Brain pericyte (primary cell): ENCODE results near the gene EPSTI1.
A peak's percentile ranks its signal among the peaks of the same experiment; 100 is the strongest.

Experiments
- DNase-seq: peaks from one replicate; pipeline ENCODE4 v3.0.0-alpha.2; 2012; ENCODE audit warnings: low read depth, low spot score

Gene EPSTI1

DNA sequence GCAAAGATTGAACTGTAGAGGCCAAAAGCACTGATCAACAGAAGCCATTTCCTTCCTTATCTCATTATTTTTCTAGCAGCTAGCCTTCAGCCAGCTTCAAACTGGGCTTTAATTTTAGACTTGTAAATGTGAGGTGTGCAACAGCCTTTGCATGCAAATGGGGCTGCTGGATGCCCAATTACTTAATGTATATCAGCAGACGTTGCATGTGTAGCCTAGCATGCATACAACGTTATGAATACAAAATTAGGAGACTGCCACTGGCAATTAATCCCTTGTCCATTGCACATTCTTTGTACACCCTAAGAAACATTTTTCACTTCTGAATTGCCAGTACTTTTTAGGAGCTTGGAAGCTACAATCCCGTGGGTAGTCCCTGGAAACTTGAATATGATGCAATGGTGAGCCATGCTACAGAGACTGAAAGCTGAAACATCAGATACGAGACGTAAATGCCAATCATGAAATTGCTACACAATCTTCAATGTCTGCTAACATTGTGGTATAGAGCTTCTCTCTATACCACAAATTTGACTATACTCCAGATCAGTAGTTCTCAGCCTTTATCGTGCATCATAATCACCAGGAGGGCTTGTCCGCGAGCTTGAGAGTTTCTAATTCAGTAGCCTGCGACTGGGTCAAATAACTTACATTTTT lies 20.2 kb downstream of the EPSTI1 start:
- DNase-seq: no peak

DNA sequence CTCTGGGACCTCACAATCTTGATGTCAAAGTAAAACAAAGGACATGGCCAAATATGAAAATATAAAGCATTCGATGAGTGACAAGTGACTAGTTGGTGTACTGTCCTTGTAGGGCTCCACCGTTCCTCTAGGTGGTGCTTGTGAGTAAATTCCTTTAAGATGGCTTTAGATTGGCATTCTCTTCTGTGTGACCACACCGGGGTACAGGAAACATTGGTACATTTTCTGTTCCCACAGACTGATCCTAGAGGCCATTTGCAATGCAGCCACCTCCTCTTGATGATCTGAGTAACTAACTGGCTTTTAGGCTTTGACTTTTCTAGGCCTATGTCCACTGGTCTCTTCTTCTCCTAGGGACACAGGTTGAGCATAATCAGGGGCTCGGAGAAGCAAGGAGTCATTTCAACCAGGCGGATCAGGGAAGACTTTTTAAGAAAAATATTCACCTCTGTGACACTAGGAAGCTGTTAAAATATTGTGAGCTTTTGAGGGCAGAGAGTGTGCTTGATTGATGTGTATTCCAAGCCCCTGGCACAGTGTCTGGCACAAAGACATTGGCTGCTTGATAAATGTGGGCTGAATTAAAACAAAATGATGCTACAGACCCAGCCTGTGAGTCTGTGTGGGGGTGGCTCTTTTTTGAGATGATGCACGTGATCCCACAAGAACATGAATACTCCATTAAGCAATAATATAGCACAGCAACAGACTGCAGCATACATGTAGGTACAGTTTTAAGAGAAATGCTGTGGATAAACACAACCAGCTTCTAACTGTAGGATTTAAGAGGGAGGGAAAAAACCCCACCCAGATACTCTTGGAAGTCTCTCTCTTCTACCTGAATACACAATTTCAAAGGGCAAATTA lies 21.0 kb downstream of the EPSTI1 start:
- DNase-seq: no peak

DNA sequence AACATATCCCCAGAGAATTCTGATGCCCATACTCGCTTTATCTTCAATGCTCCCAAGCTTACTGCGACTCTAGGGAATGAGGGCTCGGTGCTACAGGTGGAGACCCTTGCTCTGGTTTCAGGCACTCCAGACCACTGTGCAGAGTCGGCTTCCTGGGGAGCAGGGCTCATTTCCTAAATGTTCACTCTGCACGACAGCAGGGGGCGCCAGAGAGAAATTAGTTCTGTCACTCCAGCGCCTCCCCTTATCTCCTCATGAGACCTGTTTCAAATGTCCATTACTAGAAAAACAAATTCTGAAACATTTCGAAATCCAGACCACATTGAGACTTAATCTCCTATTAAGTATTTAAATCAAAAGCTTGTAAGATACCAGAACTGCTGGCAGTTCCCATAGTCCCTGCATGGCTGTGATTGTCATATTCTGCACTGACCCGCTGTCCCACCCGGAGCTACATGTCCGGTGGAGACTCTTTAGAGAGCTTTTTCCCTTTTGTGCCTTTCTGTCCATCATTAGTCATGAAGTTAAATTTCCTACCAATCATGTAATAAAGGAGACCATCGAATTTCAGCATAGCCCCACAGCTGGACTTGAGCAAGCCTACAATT lies 22.4 kb downstream of the EPSTI1 start:
- DNase-seq: peak; percentile 20

DNA sequence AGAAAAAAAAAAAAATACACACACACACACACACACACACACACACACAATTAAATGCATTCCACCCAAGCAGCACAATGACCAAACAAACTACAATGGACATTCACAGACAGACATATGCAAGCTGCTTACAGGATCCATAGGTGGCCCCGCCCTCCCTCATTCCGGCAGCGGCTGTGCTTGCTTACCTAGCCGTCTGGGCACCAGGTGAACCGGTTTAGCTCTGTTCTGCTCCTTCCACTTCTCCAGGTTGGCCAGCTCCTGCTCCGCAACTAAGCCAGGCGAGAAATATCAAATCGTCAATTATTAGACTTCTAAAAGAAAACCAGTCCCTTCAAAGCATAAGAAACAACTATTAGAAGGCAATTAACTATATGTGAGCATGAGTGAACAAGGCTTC lies 23.1 kb downstream of the EPSTI1 start:
- DNase-seq: no peak

GRCh38 chr13:42967660-42968059 lies 24.4 kb downstream of the EPSTI1 start:
- no peak for DNase-seq

DNA sequence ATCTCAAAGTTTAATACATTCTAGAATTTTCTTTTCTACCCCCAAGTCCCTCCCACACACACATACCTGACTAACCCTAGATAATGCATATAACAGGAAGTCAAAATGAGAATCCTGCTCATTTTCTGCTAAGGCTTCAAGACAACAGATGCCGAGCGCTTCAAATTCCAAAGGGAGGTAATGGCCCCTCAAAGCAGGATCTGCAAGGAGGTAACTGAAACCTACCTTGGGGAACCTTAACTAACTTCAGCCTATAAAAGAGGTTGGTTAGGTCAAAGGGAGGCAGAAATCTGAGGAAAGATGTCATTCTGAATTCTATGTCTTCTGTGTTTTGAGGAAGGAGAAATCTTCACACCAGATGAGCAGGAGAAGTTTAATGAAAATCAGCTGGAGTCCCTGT lies 26.8 kb downstream of the EPSTI1 start:
- no peak for DNase-seq

GRCh38 chr13:42964761-42965161 lies 27.3 kb downstream of the EPSTI1 start:
- DNase-seq: no peak

GRCh38 chr13:42959615-42960014 lies 32.4 kb downstream of the EPSTI1 start:
- DNase-seq: no peak

DNA sequence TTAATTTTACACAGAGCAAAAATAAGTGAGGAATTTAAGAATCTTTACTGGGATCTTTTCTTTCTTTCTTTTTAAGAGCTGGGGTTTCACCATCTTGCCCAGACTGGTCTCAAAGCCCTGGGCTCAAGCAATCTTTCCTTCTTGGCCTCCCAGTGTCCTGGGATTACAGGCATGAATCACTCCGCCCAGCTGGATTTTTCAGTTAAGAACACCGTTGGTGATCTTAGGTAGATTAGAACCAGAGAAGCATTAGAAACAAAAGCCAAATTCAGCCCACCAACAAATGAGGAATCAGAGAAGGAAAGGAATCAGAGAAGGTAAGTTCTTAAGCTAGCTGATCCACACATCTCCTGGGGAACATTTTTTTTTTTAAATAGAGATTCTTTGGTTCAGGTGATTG lies 34.2 kb downstream of the EPSTI1 start:
- no peak for DNase-seq

- DNase-seq: no peak
These were observed 41.9 kb downstream of the EPSTI1 start for GRCh38 chr13:42950181-42950580.

GRCh38 chr13:42947925-42948324 lies 44.1 kb downstream of the EPSTI1 start:
- DNase-seq: no peak

DNA sequence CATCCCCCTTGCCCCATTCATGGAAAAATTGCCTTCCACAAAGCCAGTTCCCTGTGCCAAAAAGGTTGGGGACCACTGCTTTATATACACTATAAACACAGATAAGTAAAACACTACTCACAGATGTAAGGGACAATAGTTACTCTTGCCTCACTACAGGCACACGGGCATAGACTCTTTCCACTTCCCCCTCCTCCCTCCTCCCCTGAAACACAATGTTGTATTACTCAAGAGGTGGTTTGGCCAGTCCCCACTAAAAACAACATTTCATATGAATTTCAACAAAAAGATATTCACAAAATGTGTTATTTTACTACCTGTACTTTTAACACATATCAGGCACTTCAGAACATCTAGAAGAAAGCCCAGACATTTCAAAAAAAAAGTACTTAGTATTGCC lies 45.1 kb downstream of the EPSTI1 start:
- DNase-seq: no peak

DNA sequence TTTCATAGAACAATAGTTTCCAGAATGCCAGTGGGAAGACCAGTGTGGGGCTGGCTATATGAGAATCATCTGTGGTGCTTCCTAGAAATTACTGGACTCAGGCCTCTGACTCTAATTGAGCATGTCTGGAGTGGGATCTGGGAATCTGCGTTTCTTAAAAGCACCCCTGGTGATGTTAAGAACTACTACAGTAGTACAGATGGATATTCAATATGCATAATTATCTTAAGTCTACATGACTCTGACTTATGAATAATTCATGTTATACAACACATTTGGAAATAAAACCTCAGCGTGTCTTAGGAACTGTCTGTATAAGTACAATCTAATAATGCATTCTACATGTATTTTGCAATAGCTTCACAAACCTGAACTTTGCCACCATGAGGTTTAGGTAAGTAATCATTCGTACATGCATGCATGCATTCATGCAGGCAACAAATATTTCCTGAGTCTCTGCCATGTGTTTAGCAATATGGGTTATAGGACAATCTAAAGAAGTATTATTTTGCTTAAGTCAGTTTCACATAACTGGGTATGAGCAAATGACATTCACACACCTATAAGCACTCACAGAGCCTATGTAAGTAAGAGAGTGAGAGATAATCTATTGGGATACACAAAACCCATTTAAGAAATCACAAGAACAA lies 62.0 kb downstream of the EPSTI1 start:
- no peak for DNase-seq

- no peak for DNase-seq
These were observed 65.5 kb downstream of the EPSTI1 start for GRCh38 chr13:42926555-42926954.

GRCh38 chr13:42926043-42926442 lies 66.0 kb downstream of the EPSTI1 start:
- no peak for DNase-seq

GRCh38 chr13:42925626-42926025 lies 66.4 kb downstream of the EPSTI1 start:
- no peak for DNase-seq

GRCh38 chr13:42924344-42924743 lies 67.7 kb downstream of the EPSTI1 start:
- DNase-seq: no peak

GRCh38 chr13:42907745-42908144 lies 84.3 kb downstream of the EPSTI1 start:
- no peak for DNase-seq

- no peak for DNase-seq
These were observed 85.8 kb downstream of the EPSTI1 start for GRCh38 chr13:42906257-42906656.

DNA sequence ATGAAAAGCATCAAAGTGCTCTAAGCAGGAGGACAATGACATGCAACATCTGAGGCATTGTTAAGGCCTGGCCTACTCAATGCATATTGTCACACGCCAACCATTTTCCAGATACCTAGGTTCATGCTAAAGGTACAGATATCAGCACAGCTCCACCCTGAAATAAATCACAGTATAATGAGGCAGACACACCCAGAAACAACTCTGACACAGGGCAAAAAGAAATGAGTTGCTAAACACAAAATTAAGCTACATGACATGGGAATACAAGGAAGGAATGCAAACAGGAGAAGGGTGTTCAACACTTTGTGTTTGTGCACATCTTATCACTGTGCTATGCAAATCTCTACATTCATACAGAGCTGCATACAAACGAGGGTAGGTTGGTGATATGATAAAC lies 86.5 kb downstream of the EPSTI1 start:
- DNase-seq: no peak

DNA sequence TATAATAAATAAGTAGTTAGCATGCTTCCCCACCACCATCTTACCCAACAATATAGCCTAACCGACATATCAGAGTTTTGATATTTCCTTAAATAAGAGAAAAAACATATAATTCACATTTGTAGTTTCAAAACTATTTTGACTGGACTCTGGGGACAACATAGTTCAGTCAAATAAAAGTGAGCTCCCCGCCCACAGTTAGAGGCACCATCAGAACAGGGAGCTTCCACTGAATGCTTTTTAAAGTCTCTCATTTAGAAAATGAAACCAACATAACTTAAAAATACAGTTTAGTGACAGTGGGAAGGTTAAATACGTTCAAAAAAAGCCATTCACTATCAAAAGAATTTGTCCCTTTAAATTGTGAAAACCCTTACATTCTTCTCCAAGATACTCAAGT lies 92.8 kb downstream of the EPSTI1 start:
- DNase-seq: no peak

DNA sequence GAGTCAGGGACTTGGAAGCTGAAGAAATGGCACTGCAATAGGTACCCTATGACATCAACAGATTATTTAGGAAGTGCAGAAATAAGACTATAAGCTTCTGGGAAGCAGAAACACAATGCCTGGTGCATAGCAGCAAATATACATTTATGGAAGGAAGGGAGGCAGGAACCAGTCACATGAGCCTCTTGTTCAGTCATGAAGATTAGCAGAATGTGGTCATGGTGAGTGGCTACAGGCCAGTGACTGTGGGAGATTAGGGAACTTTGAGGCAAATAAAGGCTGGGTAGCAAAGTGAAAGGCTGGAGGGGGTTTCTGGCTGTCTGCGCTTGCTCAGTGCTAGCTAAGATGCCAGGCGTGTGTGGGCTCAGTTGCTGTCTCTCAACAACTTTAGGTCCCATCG lies 96.3 kb downstream of the EPSTI1 start:
- DNase-seq: no peak
